Measurements from ENCODE around the gene CLDN19.

CLDN19 gene

DNA sequence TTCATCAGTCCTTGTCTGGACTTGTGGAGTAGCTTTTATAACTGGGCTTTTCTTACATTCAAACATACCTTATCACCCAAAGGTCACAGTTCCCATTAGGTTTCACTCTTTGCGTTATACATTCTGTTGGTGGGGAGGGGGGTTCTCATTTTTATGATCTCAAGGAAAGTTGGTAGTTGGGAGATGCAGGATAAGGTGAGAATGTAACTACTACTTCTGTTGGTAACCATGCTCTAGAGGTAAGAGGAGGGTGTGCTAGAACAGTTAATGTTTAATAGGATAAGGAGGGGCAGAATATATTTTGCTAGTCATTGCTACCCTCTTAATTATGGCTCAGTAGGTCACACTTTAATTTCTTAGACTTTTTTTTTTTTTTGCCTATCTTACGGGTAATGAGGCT is 47.1 kb downstream of the CLDN19 start:
- DNase-seq = no peak

DNA sequence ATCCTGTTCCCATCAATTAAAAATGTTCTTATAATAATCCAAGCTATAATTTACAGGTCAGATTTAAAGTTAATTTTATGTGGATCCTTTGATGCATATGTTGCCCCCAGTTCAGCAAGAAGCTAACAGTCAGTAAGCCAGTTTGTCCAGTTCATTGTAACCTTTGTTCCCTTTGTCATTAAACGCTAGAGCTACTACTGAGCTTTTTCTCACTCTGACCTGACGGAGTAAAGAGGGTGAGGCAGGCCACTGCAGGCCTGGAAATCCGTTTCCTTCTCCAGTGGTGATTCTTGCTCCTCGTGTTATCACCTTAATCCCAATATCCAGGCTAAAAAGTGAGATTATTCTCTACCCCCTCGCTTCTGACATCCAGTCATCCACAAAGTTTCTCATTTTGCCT is 47.6 kb downstream of the CLDN19 start:
- no peak for DNase-seq

DNA sequence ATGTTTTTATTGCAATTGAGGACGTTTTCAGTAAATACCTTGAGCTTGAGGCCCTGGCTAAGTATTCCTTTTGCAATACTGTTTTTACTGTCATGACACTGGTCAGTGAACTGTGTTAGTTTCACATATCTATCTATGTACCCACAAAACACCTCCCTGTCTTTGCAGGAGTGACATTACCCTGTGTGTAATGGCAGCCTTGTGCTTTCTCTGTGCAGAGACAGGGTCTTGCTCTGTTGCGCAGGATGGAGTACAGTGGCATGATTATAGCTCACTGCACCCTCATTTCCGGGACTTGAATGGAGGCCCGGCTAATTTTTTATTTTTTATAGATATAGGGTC is 48.9 kb downstream of the CLDN19 start:
- DNase-seq = no peak

DNA sequence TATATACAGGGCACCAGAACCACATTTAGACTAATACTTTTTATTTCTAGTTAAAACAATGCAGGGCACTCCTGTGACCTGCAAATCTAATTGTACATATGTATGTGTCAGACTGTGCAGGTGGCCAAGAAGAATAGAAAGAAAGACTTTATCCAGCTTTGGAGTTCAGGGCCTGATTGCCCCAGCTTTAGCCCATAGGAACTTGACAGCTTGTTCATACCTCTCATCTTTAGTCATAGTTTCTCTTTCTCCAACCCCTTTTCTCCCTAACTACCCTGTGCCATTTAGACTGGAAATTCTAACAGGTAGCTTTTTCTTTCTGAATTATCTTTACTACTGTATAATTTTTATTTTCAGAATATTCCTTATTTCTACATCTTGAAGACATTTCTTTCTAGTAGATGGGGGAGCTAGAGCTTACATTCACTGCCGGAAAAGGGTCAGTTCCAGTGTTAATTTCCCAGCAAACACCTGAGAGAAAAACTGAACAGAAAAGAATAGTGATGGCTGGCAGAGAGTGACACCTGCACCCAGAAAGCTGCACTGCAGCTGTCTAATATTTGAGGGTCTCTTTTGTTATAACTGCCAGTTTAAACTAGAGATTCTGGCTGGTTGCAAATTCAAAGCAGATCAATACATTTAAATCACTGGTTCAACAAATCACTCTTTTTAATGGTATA is 49.4 kb downstream of the CLDN19 start:
- DNase-seq = no peak

DNA sequence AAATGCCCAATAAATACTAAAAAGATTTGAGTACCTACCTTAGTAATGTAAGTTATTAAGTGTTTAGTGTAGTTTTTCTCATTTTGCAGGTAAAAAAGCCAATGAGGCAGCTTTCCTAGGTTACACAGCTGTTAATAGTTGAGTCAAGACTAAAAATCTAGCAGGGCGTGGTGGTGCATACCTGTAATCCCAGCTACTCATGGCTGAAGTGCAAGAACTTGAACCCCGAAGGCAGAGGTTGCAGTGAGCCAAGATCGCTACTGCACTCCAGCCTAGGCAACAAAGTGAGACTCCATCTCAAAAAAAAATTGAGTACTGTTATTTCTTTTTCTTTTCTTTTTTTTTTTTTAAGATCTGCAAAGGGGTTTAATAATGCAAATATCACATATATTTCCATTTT is 50.1 kb downstream of the CLDN19 start:
- no peak for DNase-seq

DNA sequence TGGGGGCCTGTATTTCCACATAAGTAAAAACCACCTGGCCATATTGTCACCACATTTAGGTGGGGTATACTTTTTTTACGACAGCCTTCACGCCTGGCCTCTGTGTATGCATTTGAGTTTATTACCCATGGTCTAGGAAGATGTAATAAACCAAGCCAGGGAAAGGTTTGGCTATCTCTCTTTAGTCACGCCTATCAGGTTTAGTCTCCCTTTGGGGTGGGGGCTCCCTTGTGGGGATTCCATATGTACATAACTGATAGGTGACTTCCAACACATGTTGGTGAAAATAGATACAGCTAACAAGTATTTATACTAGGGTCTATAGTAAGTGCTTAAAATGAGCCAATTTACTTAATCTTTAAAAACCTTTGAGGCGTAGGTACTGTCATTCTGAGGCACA is 53.6 kb downstream of the CLDN19 start:
- DNase-seq = no peak

DNA sequence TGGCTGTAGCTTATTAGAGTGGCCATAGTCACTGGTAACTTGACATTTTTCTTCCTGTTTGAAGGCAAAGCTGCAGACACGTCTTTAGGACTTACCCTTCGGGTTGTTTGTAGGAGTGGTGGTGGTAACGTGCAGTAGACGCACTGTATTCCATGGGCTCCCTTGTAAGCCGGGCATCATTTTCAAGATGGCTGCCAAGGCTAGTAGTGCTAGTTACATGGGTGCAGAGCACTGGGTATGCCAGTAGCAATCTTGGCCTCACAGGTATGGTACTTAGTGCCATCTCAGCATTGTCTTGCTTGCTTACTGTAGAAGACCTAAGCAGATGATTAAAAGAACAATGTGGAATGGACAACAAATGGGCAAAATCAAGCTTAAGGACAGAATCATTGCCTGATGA is 55.9 kb downstream of the CLDN19 start:
- no peak for DNase-seq

Measured in NCI-H1694 (cell line).